Adrenal gland (tissue), 12 donors: ENCODE measurements around the gene ATXN1. TPM values are rescaled to one million over a fixed set of nuclear protein-coding genes. Genes with fewer than 3 reads are reported as not detected.

Experiments used
- DNase-seq, 7 donors: peaks; one replicate each; pipeline ENCODE4 v3.0.0-alpha.2; 2019 to 2020
- H3K27ac ChIP-seq, 5 donors: fragments of 200-600 bp; sonication (generic) in 4 of 5; 1 replicate in 3 of 5; 2 replicates in 2 of 5; pipeline versions ENCODE4 v1.5.1 to v1.8.0; 2016 to 2020; ENCODE audit warnings: mild to moderate bottlenecking in 1 of 5
- H3K27me3 ChIP-seq: fragments of 200-600 bp; 2 replicates; pipeline ENCODE4 v1.8.0; 2021
- H3K36me3 ChIP-seq, 2 donors: fragments of 200-600 bp; replicated peaks in 1 of 2; 1 replicate in 1 of 2; 2 replicates in 1 of 2; pipeline versions ENCODE4 v1.5.1 to v1.8.0; 2018 to 2022
- H3K4me1 ChIP-seq, 2 donors: fragments of 200-600 bp; replicated peaks in 1 of 2; 1 replicate in 1 of 2; 2 replicates in 1 of 2; pipeline versions ENCODE4 v1.5.1 to v1.8.0; 2018 to 2021
- H3K4me3 ChIP-seq, 4 donors: fragments of 200-600 bp; sonication (generic) in 3 of 4; one replicate each; pipeline ENCODE4 v1.5.1; 2016 to 2018
- H3K9me3 ChIP-seq, 3 donors: fragments of 200-600 bp; sonication (generic) in 1 of 3; replicated peaks in 1 of 3; 1 replicate in 2 of 3; 2 replicates in 1 of 3; pipeline versions ENCODE4 v1.5.1 to v1.8.0; 2016 to 2021
- POLR2A ChIP-seq, 2 donors: fragments of 450-650 bp; IDR thresholded peaks; one replicate each; pipeline ENCODE4 v1.6.1; 2017; ENCODE audit warnings: antibody characterized with exemption in 2 of 2, mild to moderate bottlenecking in 2 of 2, moderate library complexity in 1 of 2
- WGBS, 4 donors: extraction: QIAGEN DNeasy Blood & Tissue Kit in 2 of 4; methylation state at CpG; one replicate each; pipeline versions ENCODE4 v1.1.5 to v1.1.7; 2013 to 2017; 5-methylcytosine and 5-hydroxymethylcytosine counted together
- intact Hi-C, 2 donors: fragments of 100-400 bp; cut with DNase I; formaldehyde crosslinking; loops; one replicate each; pipeline versions ENCODE4 v1.14.1 to v1.15.0; 2022 to 2023
- polyA plus RNA-seq, 3 donors: library from polyadenylated mRNA; stranded (reverse); fragments of 200-250 nt in 2 of 3; fragments of 350-450 nt in 1 of 3; fragmentation: Illumina TruSeq in 1 of 3; extraction: RNeasy Lipid Tissue Mini Kit (QIAGEN cat#74804) in 1 of 3; gene quantifications; one replicate each; pipeline ENCODE4 v1.2.3, GENCODE V29; 2013 to 2014
- total RNA-seq, 9 donors: library from RNA; depleted of rRNA in 4 of 9; stranded (reverse); fragments of >200 nt in 4 of 9; fragments of 120-200 nt in 1 of 9; fragmentation: NEBNext Ultra II Directional in 1 of 9; extraction: Animal tissue kit (Norgen Biotek cat#: 25700) in 1 of 9; gene quantifications; one replicate each; pipeline versions ENCODE4 v1.1.0 to v1.2.4, GENCODE V29; 2013 to 2023
- TF ChIP-seq, protein P1 (sequence below), 6 experiments: fragments of 450-650 bp in 4 of 6; fragments of 200-600 bp in 2 of 6; sonication (generic) in 1 of 6; IDR thresholded peaks; 1 replicate in 5 of 6; 2 replicates in 1 of 6; pipeline versions ENCODE4 v1.5.1 to v1.8.0; 2016 to 2021; ENCODE audit warnings: antibody characterized with exemption in 6 of 6, mild to moderate bottlenecking in 2 of 6, moderate library complexity in 1 of 6
- donor health status: healthy with polysubstance abuse.
- donor health status: Bipolar disorder and iron deficiency.
- donor health status: DM: yes; HTN: yes; CAD: no.
- donor health status: DM: no; HTN: no; CAD: no.
- donor health status: DM: no; HTN: no; CAD: no.
- donor health status: DM: yes; HTN: yes; CAD: no.

Gene ATXN1
- total and polyA plus RNA-seq, 12 donors = 3.4 to 51.3 (median 25.4) TPM

DNA sequence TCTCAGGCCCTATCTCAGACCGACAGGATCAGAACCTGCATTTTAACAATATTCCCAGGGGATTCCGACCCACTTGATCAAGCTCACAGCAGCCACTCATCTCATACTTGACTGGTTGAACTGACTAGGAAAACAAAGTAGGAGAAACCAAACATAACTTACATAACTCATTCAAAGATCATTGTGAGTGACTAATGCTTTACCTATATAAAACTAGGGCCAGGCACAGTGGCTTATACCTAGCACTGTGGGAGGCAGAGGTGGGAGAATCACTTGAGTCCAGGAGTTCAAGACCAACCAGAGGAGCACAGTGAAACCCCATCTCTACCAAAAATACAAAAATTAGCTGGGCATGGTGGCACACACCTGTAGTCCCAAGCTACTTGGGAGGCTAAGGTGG is 251.0 kb downstream of the ATXN1 start:
- Histone ChIP-seq H3K4me3 (no peak overlapping the region), H3K9me3 (no peaks in the 10 kb centered on the region), H3K36me3 (no peaks in the 10 kb centered on the region), H3K27ac (no peak overlapping the region), H3K4me1 (peaks cover 0 to 25% of the 10 kb centered on the region in 2 donors), H3K27me3 (no peaks in the 10 kb centered on the region)
- no peak for DNase-seq
- WGBS, 4 donors = 77 to 88% (median 79%) methylated on average over 2 of the region's 2 CpGs
- TF ChIP-seq, protein P1, sequence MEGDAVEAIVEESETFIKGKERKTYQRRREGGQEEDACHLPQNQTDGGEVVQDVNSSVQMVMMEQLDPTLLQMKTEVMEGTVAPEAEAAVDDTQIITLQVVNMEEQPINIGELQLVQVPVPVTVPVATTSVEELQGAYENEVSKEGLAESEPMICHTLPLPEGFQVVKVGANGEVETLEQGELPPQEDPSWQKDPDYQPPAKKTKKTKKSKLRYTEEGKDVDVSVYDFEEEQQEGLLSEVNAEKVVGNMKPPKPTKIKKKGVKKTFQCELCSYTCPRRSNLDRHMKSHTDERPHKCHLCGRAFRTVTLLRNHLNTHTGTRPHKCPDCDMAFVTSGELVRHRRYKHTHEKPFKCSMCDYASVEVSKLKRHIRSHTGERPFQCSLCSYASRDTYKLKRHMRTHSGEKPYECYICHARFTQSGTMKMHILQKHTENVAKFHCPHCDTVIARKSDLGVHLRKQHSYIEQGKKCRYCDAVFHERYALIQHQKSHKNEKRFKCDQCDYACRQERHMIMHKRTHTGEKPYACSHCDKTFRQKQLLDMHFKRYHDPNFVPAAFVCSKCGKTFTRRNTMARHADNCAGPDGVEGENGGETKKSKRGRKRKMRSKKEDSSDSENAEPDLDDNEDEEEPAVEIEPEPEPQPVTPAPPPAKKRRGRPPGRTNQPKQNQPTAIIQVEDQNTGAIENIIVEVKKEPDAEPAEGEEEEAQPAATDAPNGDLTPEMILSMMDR (IDR thresholded peaks at IDR 0.05) = no peak
- TF ChIP-seq POLR2A (IDR thresholded peaks at IDR 0.05) = no peak
- intact Hi-C loops = loop anchor here (5.0 to 10.0 kb wide), 2 partner anchors 247 to 255 kb away; partner anchors contain the start of gene ATXN1 (in 1 of the 2)

DNA sequence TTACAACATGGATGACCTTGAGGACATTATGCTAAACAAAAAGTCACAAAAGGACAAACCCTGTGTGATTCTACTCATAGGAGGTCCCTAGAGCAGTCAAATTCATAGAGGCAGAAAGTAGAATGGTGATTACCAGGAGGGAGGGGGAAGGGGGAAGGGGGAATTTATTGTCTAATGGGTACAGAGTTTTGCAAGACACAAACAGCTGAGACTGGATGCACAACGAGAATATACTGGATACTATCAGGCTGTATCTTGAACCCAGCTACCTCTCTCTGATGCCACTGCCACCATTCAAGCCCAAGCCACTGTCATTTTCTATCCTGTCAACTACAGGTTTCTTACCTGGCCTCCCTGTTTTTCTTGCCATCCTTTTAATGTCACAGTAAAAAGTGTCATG is 252.3 kb downstream of the ATXN1 start:
- H3K27me3 ChIP-seq = no peaks in the 10 kb centered on the region
- H3K36me3 ChIP-seq = no peaks in the 10 kb centered on the region
- H3K4me3 ChIP-seq = no peak overlapping the region
- TF ChIP-seq POLR2A (IDR thresholded peaks at IDR 0.05) = no peak
- TF ChIP-seq, protein P1 (IDR thresholded peaks at IDR 0.05) = no peak
- H3K27ac ChIP-seq = no peak overlapping the region
- H3K9me3 ChIP-seq = no peaks in the 10 kb centered on the region
- intact Hi-C loops = no loop called here
- WGBS, 4 donors = 81 to 96% (median 88%) methylated on average over 1 of the region's 1 CpG
- DNase-seq = no peak
- peaks cover 0 to 25% of the 10 kb centered on the region in 2 donors for H3K4me1 ChIP-seq

DNA sequence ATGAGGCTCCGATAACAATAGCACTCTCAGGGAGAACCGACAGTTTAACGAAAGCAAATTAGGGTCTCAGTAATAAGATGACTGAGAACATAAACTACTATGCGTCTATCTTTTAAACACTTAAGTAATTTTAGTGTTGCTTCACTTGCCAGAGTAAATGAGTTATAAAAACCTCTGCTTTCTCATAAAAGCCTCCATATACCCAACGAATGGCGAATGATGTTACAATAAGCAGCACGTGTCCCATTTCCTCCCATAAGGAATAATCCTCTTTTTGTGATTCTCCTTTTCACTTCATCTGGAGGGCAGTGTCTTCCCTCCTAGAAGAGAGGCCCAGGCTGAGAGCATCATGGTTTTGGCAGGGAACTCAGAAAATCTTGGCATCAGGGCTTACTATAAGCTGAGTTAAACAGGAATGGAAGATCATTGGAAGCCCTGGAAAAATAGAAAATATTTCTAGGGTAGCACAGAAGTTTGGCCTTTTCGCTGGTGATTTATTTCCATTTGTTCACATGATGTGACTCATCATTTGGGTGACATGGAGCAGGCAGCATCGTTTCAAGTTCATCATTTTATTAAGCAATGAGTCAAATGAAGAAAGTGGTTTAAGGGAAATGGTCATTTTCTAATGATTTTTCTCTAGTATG is 255.4 kb downstream of the ATXN1 start:
- no peaks in the 10 kb centered on the region for H3K9me3 ChIP-seq
- DNase-seq = peak in 6 of 7 donors; percentile 35 to 63 (median 54)
- no peaks in the 10 kb centered on the region for H3K36me3 ChIP-seq
- TF ChIP-seq, protein P1 (IDR thresholded peaks at IDR 0.05) = no peak
- no peak for TF ChIP-seq POLR2A (IDR thresholded peaks at IDR 0.05)
- 62 to 67% (median 63%) methylated on average over 9 of the region's 9 CpGs for WGBS, 4 donors
- peaks cover 0 to 11% of the 10 kb centered on the region in 2 donors for H3K4me1 ChIP-seq
- intact Hi-C loops = no loop called here
- H3K27ac ChIP-seq = peak overlapping the region in 2 of 5 donors; percentile 8 to 19
- H3K4me3 ChIP-seq = no peak overlapping the region
- no peaks in the 10 kb centered on the region for H3K27me3 ChIP-seq

DNA sequence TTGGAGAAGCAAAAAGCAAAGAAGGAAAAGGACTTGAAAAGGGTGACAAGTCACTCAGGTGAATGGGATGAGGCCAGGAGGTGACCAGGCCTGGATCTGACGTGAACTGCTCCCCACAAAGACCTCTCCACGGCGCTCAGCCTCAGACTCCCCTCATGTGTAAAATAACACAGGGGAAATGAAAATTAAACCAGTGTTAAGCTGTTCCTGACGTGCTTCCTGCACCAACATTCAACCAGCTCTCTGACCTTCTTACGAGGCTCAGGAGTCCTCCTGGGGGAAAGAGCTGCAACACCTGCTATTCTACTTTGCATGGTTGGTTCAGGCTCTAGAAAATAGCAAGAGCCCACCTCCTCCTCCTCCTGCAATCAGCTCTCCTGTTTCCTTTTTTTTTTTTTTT is 256.7 kb downstream of the ATXN1 start:
- WGBS, 4 donors = 82 to 92% (median 88%) methylated on average over 5 of the region's 5 CpGs
- no peak overlapping the region for H3K4me3 ChIP-seq
- no peak for TF ChIP-seq POLR2A (IDR thresholded peaks at IDR 0.05)
- TF ChIP-seq, protein P1 (IDR thresholded peaks at IDR 0.05) = no peak
- no peak overlapping the region for H3K27ac ChIP-seq
- H3K9me3 ChIP-seq = no peaks in the 10 kb centered on the region
- no peak for DNase-seq
- H3K36me3 ChIP-seq = no peaks in the 10 kb centered on the region
- intact Hi-C loops = no loop called here
- peaks cover 0 to 11% of the 10 kb centered on the region in 2 donors for H3K4me1 ChIP-seq
- H3K27me3 ChIP-seq = no peaks in the 10 kb centered on the region
